T-helper 9 cell (primary cell): ENCODE data around the gene IGFL4.

Experiments used
- DNase-seq: peaks from one replicate; pipeline ENCODE4 v3.0.0-alpha.2; 2020

IGFL4 gene

GRCh38 chr19:46018729-46019251, 22.0 kb downstream of the IGFL4 start:
- no peak for DNase-seq

GRCh38 chr19:46017874-46018675, 22.7 kb downstream of the IGFL4 start:
- DNase-seq = no peak

- no peak for DNase-seq
Measured at GRCh38 chr19:46017095-46017429, 23.7 kb downstream of the IGFL4 start.

GRCh38 chr19:46016426-46017094, 24.2 kb downstream of the IGFL4 start:
- peak; percentile 81 for DNase-seq

- peak; percentile 35 for DNase-seq
Measured at GRCh38 chr19:46015687-46016425, 24.9 kb downstream of the IGFL4 start.

- DNase-seq = peak; percentile 63
Measured at GRCh38 chr19:46014941-46015686, 25.7 kb downstream of the IGFL4 start.

- DNase-seq = no peak
Measured at GRCh38 chr19:46014534-46014933, 26.3 kb downstream of the IGFL4 start.

GRCh38 chr19:46009530-46010510, 31.0 kb downstream of the IGFL4 start:
- DNase-seq = peak; percentile 63

- no peak for DNase-seq
Measured at GRCh38 chr19:46006411-46006810, 34.4 kb downstream of the IGFL4 start.

- DNase-seq = no peak
Measured at GRCh38 chr19:46002678-46003275, 38.0 kb downstream of the IGFL4 start.

GRCh38 chr19:46000491-46001246, 40.1 kb downstream of the IGFL4 start:
- peak; percentile 73 for DNase-seq

- DNase-seq = no peak
Measured at GRCh38 chr19:45999653-46000121, 41.1 kb downstream of the IGFL4 start.

GRCh38 chr19:45998834-45999233, 42.0 kb downstream of the IGFL4 start:
- no peak for DNase-seq

GRCh38 chr19:45996933-45997332, 43.9 kb downstream of the IGFL4 start:
- DNase-seq = no peak

GRCh38 chr19:45995715-45996385, 45.0 kb downstream of the IGFL4 start:
- no peak for DNase-seq

- peak; percentile 91 for DNase-seq
Measured at GRCh38 chr19:45994998-45995714, 45.6 kb downstream of the IGFL4 start, which contains the start of gene CCDC61. TSS of gene CCDC61 (plus strand) at chr19:45995467. CDS start at chr19:46003019, 7,552 bp downstream.

GRCh38 chr19:45994456-45994997, 46.3 kb downstream of the IGFL4 start:
- DNase-seq = no peak

- no peak for DNase-seq
Measured at GRCh38 chr19:45990113-45990728, 50.6 kb downstream of the IGFL4 start.
